HG02852 (cell line): ENCODE data around the gene RPL37.
"Not testable (repeated sequence)": the region's sequence is repeated elsewhere in the genome, so short reads cannot be mapped to it uniquely, and the experiment has no call there.

Source experiments
- ATAC-seq: cut with Tn5 transposase; IDR thresholded peaks from one replicate; pipeline ENCODE4 v1.9.1; 2021; ENCODE audit warnings: mild to moderate bottlenecking, moderate library complexity; ENCODE audit not compliant: unreplicated experiment

The RPL37 gene

DNA sequence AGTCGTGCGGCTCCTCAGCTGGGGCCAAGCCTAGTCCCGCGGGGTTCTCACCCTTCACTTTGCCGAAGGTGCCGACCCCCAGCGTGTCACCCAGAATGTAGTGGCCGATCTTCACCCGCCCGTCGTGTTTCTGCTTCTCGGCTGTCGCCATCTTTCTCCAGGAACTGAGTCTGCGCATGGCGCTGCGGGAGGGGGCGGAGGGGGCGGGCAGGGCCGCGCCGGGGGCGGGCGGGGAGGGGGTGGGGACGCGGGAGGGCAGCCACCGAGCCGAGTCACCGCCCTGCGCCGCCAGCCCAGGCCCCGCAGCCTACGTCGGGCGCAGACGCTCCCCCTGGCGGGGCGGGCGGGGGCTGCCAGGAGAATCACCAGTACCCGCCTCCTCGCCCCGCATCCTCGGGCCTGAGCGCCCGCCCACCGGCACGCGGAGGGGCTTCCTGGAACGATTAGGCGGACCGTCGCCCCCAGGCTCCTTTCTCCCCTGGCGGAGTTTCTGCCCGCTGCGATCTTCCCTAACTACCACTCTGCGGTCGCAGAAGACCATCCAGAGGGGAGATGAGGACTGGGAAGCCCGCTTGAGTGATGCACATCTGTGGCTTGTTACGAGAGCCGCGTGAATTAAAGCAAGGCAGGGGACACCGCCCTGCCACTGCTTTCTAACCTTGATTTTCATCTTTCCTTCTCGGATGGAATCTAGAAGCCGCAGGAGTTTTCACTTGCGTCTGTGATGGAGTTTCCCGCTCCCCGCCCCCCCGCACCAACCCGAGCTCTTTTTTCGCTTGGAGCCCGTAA lies 36.8 kb downstream of the RPL37 start, which contains the start of gene PRKAA1:
TSS of gene PRKAA1 (minus strand) at position 363 of the 789 bp plus-strand sequence. CDS start at position 178, 185 bp downstream.
- peak; percentile 94 for ATAC-seq

DNA sequence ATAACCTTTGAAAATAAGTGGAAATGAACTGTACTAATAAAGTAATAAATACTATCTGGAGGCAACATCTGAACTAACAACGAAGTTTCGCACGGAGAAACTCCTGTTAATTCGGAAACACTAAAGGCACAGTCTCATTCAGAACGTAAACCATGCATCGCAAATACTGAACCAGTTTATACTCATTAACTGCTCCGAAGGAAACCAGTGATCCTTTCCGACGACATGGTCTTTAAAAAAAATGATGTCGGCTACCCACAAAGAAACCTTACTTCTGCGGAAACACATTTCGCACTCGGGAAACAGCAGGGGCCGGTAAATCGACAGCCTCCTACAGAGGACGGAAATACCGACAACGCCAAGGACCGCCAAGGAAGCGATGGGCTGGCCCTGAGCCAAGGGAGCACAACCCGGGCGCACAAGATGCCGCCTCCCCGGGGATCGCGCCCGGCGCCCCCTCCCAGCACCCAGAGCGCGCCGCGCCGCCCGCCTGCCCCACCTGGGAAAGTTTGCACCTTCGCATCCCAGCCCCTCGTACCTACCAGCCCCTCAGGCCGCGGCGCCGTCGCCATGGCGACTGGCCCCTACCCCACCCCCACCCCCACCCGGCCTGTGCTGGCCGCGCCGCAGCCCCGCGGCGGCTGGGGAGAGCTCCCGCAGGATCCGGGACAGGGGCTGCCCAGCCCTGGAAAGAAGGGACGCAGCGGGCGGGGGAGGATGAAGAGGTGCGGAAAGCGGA lies 37.6 kb downstream of the RPL37 start:
- ATAC-seq, result peak; percentile 47

DNA sequence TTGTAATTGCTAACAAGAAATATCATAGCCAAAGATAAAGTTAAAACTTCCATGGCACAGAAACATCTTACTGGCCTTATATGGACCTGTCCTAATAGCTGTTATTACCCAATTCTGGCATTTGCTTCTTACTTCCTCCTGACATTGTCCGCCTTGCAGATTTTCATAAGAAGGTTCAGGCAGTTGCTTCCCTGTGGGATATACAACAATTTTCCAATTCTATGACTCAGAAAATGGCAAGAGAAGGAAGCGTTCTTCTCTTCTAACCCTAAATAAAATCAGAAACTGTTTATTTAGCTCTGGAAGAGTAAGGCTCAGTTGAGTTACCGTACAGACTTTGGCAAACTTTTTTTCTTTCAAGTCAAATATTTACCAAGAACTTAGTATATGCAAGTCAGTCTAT lies 38.5 kb downstream of the RPL37 start:
- ATAC-seq, result no peak

DNA sequence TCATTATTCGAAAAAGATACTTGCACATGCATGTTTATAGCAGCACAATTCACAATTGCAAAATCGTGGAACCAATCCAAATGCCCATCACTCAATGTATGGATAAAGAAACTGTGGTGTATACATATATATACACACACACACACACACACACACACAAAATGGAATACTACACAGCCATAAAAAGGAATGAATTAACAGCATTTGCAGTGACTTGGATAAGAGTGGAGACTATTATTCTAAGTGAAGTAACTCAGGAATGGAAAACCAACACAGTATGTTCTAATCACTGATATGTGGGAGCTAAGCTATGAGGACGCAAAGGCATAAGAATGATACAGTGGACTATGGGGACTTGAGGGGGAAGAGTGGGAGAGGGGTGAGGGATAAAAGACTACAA lies 40.1 kb downstream of the RPL37 start:
- ATAC-seq, result not testable (repeated sequence)

DNA sequence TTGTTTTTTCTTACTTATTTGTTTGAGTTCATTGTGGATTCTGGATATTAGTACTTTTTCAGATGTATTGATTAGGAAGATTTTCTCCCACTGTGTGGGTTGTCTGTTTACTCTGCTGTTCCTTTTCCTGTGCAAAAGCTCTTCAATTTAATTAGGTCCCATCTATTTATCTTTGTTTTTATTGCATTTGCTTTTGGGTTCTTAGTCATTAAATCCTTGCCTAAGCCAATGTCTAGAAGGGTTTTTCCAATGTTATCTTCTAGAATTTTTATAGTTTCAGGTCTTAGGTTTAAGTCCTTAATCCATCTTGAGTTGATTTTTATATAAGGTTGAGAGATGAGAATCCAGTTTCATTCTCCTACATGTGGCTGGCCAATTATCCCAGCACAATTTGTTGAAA lies 40.7 kb downstream of the RPL37 start:
- not testable (repeated sequence) for ATAC-seq

DNA sequence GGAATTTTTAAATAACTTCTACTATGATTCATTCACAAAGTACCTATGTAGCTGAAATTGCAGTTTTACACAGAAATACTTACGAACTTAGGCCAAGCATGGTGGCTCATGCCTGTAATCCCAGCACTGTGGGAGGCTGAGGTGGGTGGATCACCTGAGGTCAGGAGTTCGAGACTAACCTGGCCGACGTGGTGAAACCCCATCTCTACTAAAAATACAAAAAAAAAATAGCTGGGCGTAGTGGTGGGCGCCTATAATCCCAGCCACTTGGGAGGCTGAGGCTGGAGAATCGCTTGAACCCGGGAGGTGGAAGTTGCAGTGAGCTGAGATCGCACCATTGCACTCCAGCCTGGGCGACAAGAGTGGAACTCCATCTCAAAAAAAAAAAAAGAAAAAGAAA lies 42.3 kb downstream of the RPL37 start:
- not testable (repeated sequence) for ATAC-seq

DNA sequence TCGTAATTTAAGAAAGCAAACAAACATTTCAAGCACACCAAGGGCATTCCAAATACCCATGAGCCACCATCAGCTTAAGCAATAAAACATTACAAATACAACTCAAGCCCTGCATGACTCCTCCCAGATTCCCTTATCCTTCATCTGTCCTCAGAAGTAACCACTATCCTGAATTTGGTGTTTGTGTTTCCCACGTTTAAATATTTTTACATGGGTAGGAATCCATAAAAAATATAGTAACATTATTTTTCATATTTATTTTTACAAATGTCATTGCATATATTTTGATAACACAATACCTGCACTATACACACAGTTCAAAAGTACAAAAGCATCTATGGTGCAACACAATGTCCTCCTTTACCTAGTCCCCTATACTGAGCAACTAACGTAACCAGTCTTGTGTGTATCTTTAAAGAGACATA lies 43.3 kb downstream of the RPL37 start:
- ATAC-seq, result no peak

DNA sequence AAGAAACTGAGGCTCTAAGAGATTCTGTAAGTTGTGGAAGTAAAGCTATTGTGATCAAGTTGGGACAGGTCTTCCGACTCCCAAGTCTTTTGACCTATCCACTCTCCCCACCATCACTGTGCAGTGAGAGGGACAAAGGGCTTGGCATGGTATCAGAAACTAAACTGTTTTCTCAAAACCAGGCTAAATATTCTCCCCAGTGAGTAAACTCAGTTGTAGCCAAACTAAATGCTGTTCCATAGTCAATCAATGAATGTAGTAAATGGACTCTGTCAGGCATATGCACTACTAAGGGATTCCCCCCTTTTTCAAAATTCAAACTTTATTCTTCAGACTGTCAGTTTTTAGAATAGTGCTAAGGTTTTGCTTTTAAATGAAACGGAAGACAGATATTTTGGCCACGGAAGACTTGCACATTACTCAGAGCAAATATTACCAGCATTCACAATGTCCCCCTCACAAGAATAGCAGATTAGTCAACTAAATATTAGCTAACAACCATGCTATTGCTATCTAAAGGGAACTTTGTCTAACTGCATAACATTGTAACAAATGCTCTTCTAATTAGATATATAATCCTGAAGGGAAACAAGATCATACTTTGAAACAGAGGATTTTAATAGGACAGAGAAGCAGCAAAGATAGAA lies 44.0 kb downstream of the RPL37 start:
- ATAC-seq, result no peak

DNA sequence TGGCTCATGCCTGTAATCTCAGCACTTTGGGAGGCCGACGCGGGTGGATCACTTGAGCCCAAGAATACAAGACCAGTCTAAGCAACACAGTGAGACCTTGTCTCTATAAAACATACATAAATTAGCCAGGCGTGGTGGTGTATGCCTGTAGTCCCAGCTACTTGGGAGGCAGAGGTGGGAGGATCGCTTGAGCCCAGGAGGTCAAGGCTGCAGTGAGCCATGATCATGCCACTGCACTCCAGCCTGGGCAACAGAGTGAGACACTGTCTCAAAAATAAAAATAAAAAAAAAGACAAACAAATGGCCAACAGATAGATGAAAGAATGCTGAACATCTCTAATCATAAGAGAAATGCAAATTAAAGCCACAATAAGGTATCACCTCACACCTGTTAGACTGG lies 46.1 kb downstream of the RPL37 start:
- not testable (repeated sequence) for ATAC-seq

DNA sequence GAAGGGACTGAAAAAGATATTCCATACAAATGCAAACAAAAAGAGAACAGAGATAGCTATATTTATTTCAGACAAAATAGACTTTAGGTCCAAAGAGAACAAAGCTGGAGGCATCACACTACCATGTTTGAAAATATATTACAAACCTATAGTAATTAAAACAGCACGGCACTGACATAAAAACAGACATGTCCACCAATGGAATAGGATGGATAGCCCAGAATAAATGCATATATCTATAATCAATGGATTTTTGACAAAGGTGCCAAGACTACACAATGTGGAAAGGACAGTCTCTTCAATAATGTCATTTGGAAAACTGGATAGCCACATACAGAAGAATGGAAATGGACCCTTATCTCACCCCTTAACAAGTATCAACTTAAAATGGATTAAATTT lies 47.0 kb downstream of the RPL37 start:
- no peak for ATAC-seq

DNA sequence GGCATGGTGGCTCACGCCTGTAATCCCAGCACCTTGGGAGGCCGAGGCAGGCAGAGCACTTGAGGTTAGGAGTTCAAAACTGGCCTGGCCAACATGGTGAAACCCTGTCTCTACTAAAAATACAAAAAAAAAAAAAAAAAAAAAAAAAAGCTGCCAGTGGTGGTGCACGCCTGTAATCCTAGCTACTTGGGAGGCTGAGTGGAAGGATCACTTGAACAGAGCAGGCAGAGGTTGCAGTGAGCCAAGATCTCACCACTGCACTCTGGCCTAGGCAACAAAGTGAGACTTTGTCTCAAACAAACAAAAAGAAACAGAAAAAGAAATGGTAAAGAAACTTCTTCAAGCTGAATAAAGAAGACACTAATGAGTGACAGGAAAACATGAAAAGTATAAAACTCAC lies 48.4 kb downstream of the RPL37 start:
- not testable (repeated sequence) for ATAC-seq

DNA sequence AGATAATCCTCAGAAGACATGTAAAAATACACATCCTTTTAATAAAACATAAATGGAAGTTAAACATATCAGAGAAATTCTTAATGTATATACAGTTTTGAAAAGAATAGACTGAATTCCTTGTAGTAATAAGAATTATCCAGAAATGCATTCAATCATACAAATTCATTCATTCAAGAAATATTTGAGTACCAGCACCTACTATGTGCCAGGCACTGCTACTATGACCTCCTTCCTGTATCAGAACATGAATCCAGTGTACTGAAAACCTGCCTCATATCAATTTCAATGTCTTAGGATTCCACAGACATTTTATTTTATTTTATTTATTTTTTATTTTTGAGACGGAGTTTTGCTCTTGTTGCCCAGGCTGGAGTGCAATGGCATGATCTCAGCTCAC lies 50.1 kb downstream of the RPL37 start:
- no peak for ATAC-seq

DNA sequence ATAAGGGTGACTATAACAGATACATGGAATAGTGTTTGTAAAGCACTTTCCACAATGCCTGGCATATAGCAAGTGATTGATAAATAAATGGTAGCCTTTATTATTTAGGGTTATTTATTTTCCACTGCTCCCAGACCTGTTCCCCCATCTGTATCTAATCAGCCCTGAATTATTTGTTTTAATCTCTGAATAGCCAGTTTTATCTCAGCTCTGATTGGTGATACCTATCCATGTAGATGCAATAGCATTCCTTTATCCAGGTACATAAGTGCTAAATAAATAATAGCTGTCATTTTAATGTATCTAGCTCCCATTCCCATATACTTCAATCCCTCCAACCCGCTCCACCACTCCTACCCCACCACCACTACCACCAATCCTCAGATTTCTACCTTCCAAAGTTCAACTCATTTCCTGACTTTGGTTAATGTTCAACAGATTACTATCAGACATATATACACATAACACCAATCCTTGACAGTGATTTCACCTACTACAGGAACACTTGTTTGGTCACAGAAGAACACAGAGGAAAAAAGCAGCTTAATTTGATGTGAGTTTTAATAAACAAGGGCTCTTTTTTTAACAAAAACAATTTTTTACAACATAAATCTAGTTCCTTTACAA lies 50.9 kb downstream of the RPL37 start:
- no peak for ATAC-seq

DNA sequence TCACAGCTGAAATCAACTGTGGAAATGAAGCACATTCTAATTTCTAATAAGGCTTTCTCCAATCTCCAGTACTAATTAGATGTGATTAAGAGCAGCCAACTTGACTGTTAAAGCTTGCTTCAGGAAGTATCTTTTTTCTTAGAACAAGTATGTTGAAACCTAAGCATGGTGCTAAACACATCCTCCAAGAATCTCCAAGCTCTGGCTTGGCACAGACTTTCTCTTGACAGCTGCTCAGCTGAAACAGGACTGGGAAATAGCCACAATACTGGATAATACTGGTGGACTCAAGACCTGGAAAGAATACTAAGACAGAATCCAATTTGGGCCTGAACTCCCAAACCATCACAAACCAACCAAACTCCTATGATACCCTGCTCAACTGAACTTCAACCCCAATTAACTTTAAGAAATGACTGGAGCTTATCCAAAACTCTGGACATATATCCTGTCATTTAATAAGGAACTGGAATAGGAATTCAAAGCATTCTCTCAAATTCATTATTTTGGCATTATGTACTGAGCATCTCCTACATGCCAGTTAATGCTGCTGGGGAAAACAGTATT lies 53.1 kb downstream of the RPL37 start:
- ATAC-seq, result no peak

DNA sequence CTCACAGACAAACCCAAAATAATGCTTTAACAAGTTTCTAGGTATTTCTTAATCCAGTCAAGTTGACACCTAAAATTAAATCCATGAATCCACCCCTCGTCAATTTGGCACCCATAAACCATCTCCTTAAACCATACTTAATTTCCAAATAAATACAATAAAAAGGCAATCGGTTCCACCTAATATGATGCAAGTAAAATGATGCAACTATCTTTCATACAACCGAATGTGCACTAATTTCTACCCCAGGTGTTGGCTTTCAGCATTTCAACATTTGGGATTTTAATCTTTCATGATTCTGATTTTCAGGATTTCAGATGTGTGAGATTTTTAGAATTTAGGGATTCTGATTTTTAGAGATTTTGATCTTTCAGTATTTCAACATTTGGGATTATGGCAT lies 54.2 kb downstream of the RPL37 start:
- no peak for ATAC-seq

DNA sequence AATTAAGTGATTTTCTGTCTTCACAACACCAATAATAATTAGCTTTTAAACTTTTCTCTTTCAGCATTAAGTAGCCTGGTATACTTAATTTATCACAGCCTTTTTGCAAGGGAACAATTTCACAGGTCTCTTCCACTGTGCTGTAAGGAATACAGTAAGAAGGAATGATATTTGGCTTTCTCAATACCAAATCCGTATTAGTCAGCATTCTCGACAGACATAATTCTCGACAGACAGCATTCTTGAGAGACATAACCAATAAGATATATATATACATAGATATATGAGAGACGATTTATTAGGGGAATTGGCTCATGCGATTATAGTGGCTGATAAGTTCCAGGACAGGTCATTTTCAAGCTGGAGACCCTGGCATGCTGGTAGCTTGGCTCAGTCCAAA lies 54.8 kb downstream of the RPL37 start:
- no peak for ATAC-seq

DNA sequence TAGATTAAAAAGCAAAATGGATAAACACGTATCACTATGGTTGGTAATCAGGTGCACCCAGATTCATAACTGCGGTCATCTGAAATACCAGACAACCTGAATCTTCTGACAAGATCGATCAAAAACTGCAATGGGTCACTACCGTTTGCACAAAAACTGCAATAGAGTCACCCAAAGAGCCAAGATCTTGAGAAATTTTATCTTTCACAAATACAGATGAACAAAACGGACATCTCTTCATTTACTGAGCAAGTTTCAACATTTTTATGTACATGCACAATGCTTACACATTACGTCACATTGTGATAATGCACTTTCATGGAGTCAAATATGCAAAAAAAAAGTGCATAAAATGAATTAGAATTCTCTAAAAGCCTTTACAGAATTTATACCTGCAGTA lies 55.5 kb downstream of the RPL37 start:
- no peak for ATAC-seq

DNA sequence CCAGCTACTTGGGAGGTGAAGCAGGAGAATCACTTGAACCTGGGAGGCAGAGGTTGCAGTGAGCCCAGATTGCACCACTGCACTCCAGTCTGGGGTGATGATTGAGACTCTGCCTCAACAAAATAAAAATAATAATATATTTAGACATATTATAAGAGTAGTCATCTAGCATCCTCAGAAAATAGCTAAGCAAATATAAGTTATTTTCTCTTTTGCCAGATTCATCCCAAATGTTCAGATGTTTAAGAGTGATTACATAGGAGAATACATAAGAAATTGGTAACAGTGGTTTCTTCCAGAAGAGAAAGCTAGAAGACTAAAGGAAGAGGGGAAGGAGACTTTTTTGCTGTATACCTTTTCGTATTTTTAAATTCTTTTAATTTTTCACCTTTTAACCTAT lies 56.9 kb downstream of the RPL37 start:
- ATAC-seq, result no peak

DNA sequence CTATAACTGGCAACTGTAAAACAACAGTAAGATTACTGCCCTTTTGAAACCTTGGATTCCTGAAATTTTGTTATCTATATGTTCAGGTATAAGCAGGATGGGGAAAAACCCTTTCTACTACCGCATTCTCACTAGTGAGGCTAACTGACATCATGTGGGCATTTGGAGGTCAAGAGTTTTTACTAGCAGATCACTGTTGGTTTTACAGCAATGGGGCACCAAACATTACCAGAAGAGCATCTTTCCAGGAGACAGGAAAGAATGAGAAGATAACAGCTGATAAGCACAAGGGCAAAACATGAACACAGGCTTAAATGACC lies 58.4 kb downstream of the RPL37 start:
- no peak for ATAC-seq

DNA sequence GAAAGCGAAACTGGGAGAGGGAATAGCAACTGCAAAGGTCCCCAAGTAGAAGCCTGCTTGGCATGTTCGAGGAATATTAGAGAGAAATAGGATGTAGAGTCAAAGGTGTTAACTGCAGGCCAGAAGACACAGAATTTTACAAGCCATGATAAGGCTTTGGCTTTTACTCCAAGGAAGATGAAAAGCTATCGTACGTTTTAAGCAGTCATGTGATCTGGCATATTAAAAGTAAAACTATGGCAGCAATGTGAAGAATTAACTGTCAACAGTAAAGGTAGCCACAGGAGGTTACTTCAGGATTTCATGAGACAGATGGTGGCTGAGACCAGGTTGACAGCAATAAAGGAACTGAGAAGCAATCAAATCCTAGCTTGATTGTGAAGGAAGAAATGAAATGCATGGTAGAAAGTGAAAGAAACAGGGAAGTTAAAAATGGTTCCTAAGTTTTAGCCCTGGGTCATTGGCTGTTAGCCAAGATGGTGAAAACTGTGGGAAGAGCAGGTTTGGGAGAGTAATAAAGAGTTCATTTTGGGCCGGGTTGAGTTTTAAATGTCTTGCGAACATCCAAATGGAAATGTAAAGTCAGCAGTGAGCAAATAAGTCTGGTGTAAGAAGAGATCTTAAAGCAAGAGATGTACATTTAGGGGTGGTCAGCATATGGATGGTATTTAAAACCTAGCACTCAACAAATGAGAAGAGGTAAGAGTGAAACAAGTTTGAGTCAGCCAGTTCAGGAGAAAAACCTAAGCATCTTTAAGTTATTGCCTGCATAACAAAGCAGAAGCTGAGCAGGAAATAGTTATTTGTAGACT lies 59.0 kb downstream of the RPL37 start:
- ATAC-seq, result no peak
